ENCODE data around the gene TMEM242. TPM values are rescaled to one million over a fixed set of nuclear protein-coding genes. Genes with fewer than 3 reads are reported as not detected.

TMEM242 gene
- total and polyA plus RNA-seq, 2 donors (not counting 3 experiments of a cell fraction or from before 2014, with no cell fraction given) = 5.3 to 15.5 TPM

DNA sequence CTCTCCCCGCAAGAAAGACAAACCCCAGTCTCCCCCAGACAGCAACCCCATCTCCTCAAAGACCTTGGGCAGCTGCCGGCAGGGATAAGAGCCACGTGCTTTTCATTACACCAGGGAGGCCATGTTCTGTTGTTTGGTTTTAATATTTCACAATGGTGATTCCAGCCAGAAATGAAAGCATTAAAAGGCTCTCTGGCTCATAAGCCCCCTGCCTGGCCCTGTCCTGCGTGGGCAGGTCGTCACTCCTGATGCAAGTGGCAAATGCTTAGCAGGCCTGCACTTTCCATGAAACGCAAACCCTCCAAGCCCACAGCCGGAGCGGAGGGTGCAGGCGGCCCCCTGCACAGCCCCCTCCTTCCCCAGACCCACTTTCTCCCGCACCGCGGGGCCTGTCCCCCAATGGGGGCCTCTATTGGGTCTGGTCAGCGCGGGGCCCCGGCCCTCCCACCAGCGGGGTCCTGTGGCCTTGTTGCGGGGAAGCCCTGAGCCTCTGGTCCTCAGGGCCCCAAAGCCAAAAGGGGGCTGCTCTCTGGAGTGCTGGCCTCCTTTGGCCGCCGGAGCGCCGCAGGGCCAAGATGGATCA, 77.2 kb downstream of the TMEM242 start:
- dilution Hi-C loops (cut with MboI; ENCODE audit: extremely low pct_ligation_motif_present, low sequenced_read_pairs) = no loop called here
- no peak for TF ChIP-seq EZH2 (IDR thresholded peaks at IDR 0.05; ENCODE audit: borderline replicate concordance, low read depth, low read length, severe bottlenecking)
- TF ChIP-seq MYC (IDR thresholded peaks at IDR 0.05; ENCODE audit: low read depth, low read length) = no peak
- TF ChIP-seq POLR2AphosphoS5 (IDR thresholded peaks at IDR 0.05; ENCODE audit: insufficient read depth, low read depth, low read length) = no peak
- no peak for TF ChIP-seq JUN (IDR thresholded peaks at IDR 0.05; ENCODE audit: borderline replicate concordance, insufficient read depth, insufficient read length, low read depth)
- TF ChIP-seq GATA2 (IDR thresholded peaks at IDR 0.05; ENCODE audit: insufficient read depth, insufficient read length, low read depth, low read length) = no peak
- TF ChIP-seq CTCF (IDR thresholded peaks at IDR 0.05; ENCODE audit: extremely low read depth in 1 of 2, insufficient read depth in 1 of 2, low read depth in 1 of 2, low read length in 2 of 2) = no peak
- no peak for TF ChIP-seq FOS (IDR thresholded peaks at IDR 0.05; ENCODE audit: borderline replicate concordance, insufficient read depth, low read length)
- TF ChIP-seq POLR2A (IDR thresholded peaks at IDR 0.05; ENCODE audit: low read depth, low read length) = no peak
- TF ChIP-seq, protein P1, sequence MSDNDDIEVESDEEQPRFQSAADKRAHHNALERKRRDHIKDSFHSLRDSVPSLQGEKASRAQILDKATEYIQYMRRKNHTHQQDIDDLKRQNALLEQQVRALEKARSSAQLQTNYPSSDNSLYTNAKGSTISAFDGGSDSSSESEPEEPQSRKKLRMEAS (IDR thresholded peaks at IDR 0.05; ENCODE audit: insufficient read depth, insufficient read length) = no peak
- CTCF ChIA-PET = no interaction called here
- no peaks in the 10 kb centered on the region for H3K4me1 ChIP-seq (ENCODE audit: control insufficient read depth, extremely low read depth, insufficient read depth, low read length)
- POLR2A ChIA-PET = no interaction called here
- H3K9me3 ChIP-seq (replicated peaks; ENCODE audit: control insufficient read depth, insufficient read depth, low read length) = peaks cover 2% of the 10 kb centered on the region
- no peak for DNase-seq (ENCODE audit: low read depth, low spot score)
- no peaks in the 10 kb centered on the region for H3K79me2 ChIP-seq (ENCODE audit: control insufficient read depth, insufficient read depth, low read length)
- no peak for FAIRE-seq
- H2AFZ ChIP-seq (ENCODE audit: low read depth, low read length) = no peak overlapping the region
- H3K27me3 ChIP-seq (ENCODE audit: control insufficient read depth in 2 of 2, insufficient read depth in 2 of 2, low read length in 2 of 2) = peaks cover 11 to 19% of the 10 kb centered on the region in 2 experiments
- H3K9me1 ChIP-seq (replicated peaks; ENCODE audit: control insufficient read depth, extremely low read depth, insufficient read depth, low read length) = no peaks in the 10 kb centered on the region
- BruUV-seq (replicated peaks) = no TSS peak
- H3K27ac ChIP-seq (ENCODE audit: insufficient read depth, low read depth, low read length) = no peak overlapping the region
- no peak overlapping the region for H3K4me2 ChIP-seq (ENCODE audit: insufficient read depth, low read length)
- no peaks in the 10 kb centered on the region for H4K20me1 ChIP-seq (replicated peaks; ENCODE audit: control insufficient read depth, extremely low read depth, insufficient read depth, low read length)
- no peak overlapping the region for H3K4me3 ChIP-seq (replicated peaks in 1 of 3; ENCODE audit: insufficient read depth in 1 of 3, low read depth in 1 of 3, low read length in 3 of 3)
- no peaks in the 10 kb centered on the region for H3K36me3 ChIP-seq (ENCODE audit: control insufficient read depth in 2 of 2, extremely low read depth in 1 of 2, insufficient read depth in 2 of 2, low read length in 2 of 2)
- no peak overlapping the region for H3K9ac ChIP-seq (replicated peaks; ENCODE audit: extremely low read depth, insufficient read depth, low read length)
- intact Hi-C loops (cut with micrococcal nuclease) = no loop called here

Measured in endothelial cell of umbilical vein (primary cell).